Progenitor cell of endocrine pancreas (in vitro differentiated cells): ENCODE data around the gene M6PR. TPM values are rescaled to one million over a fixed set of nuclear protein-coding genes. Genes with fewer than 3 reads are reported as not detected.

ENCODE experiments used
- DNase-seq: peaks from one replicate; pipeline ENCODE4 v3.0.0; 2021; ENCODE audit warnings: low spot score; ENCODE audit not compliant: unreplicated experiment
- H3K27ac Mint-ChIP-seq: 2 replicates; pipeline ENCODE4 v1.8.0; 2021; ENCODE audit warnings: mild to moderate bottlenecking, moderate library complexity, mixed read lengths
- H3K27me3 Mint-ChIP-seq: 2 replicates; pipeline ENCODE4 v1.8.0; 2021; ENCODE audit warnings: mixed read lengths
- H3K36me3 Mint-ChIP-seq: 2 replicates; pipeline ENCODE4 v1.8.0; 2022; ENCODE audit warnings: mixed read lengths; ENCODE audit not compliant: insufficient read depth
- H3K4me1 Mint-ChIP-seq: 2 replicates; pipeline ENCODE4 v1.8.0; 2021; ENCODE audit warnings: low read depth, mixed read lengths
- H3K4me3 Mint-ChIP-seq: 2 replicates; pipeline ENCODE4 v1.8.0; 2021; ENCODE audit warnings: low read depth, mild to moderate bottlenecking, moderate library complexity, mixed read lengths
- H3K9me3 Mint-ChIP-seq: 2 replicates; pipeline ENCODE4 v1.8.0; 2021; ENCODE audit warnings: low read depth, mixed read lengths
- long read RNA-seq: library from polyadenylated mRNA; unstranded; transcript quantifications from one replicate; pipeline ENCODE4 v2.0.0, GENCODE V29; 2020
- total RNA-seq: library from RNA; stranded (reverse); gene quantifications from 2 replicates; pipeline ENCODE4 v1.2.1, GENCODE V29; 2021
- TF ChIP-seq, protein P1 (sequence below): fragments of 200-600 bp; sonication (generic); IDR thresholded peaks from one replicate; pipeline ENCODE4 v1.5.0; 2021; ENCODE audit warnings: antibody characterized with exemption, mild to moderate bottlenecking; ENCODE audit not compliant: unreplicated experiment

M6PR gene
- 189 and 200 TPM in 2 replicates for total RNA-seq
- long read RNA-seq, transcript M6PR-201 (7 exons, 2,756 nt): major isoform, 1,060 of 1,248 reads
- long read RNA-seq, partial matches to known transcripts: 57 of 1,248 reads
- long read RNA-seq, other reads (novel, unspliced or antisense): 130 of 1,248 reads

DNA sequence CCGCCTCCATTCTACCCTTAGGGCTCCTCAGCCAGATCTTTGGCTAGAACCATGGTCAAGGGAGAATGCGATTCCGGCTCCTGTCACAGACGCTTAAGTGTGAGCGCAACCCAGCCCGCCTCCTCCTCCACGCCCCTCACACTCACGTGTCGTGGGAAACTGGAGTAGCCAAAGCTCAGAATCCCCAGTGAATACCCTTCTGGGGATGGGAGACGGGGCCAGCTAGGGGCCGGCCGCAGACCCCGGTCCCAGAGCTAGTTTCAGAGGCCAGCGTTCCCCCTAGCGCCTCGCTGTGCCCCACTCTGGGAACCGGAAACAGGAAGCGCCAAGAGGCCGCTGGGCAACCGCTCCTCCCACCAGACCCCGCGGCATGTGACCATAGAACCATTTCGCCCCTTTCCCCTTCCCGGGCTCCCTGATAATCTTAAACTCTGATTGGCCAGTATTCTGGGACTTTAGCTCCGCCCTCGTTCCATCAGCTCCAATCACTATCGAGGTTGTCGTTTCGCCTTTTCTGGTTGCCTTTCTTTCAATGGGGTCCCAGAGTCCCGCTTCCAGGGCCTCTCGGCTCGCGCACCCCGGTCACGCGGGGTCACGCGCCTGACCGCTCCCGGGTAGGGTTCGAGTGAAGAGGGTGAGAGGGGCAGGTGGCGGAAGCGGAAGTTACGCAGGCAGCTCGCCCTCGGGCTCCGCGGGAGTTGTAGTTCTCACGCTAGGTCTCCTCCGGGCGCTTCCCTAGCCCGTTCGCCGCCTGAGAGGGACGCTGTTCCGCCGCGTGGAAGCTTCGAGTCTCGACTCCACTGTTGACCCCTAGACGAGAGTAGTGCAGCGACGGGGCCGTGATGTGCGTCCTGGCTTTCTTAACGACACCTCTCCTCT, at the start of gene M6PR:
Gene M6PR, minus strand, starts transcription at position 304 of the 879 bp plus-strand sequence. CDS start 3,241 bp downstream, outside the sequence.
- peak within 1 kb of the TSS; percentile 98 for H3K27ac Mint-ChIP-seq
- TF ChIP-seq, protein P1, sequence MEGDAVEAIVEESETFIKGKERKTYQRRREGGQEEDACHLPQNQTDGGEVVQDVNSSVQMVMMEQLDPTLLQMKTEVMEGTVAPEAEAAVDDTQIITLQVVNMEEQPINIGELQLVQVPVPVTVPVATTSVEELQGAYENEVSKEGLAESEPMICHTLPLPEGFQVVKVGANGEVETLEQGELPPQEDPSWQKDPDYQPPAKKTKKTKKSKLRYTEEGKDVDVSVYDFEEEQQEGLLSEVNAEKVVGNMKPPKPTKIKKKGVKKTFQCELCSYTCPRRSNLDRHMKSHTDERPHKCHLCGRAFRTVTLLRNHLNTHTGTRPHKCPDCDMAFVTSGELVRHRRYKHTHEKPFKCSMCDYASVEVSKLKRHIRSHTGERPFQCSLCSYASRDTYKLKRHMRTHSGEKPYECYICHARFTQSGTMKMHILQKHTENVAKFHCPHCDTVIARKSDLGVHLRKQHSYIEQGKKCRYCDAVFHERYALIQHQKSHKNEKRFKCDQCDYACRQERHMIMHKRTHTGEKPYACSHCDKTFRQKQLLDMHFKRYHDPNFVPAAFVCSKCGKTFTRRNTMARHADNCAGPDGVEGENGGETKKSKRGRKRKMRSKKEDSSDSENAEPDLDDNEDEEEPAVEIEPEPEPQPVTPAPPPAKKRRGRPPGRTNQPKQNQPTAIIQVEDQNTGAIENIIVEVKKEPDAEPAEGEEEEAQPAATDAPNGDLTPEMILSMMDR: peak; percentile 67
- no peaks in the 10 kb centered on the region for H3K27me3 Mint-ChIP-seq
- peaks cover 19% of the 10 kb centered on the region for H3K4me1 Mint-ChIP-seq
- peak within 1 kb of the TSS; percentile 91 for H3K4me3 Mint-ChIP-seq
- peak; percentile 92 for DNase-seq
- H3K9me3 Mint-ChIP-seq: peaks cover 12% of the 10 kb centered on the region
- peaks cover 20% of the 10 kb centered on the region for H3K36me3 Mint-ChIP-seq

DNA sequence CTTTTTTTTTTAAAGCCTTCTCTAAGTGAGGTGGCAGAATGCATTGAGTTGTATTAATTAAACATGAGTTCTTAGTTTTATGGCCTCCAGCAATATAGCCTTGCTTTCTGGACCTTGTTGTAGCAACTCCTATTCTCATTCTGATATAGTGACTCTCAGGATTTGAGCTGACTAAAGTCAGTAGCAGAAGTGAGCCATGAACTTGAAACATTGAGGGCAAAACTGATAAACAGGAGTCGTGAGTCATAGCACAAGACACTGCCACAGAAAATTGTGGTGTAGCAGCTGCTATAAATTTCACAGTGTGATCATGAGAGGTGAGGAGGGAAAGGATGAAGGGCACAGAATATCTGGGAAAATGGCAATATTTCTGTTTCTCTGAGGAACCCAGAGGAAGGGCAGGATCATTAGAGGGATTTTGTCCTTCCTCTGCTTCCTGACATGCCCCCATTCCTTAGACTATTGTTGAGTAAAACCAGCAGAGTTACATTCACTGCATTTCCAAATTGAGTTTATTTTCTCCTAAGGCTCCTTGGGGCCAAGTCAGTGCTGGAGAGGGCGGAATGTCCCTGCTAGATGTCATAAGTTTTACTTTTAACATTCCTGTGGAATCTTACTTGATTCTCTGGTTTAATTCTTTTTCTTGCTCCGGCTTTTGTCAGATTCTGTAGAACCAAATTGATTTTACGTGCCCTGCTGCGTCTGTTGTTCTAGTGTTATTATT, 47.4 kb upstream of the M6PR start:
- Mint-ChIP-seq H3K36me3 (no peaks in the 10 kb centered on the region), H3K27me3 (no peaks in the 10 kb centered on the region), H3K27ac (no peak overlapping the region), H3K4me3 (no peak overlapping the region), H3K4me1 (no peaks in the 10 kb centered on the region), H3K9me3 (no peaks in the 10 kb centered on the region)
- no peak for DNase-seq
- TF ChIP-seq, protein P1: no peak

DNA sequence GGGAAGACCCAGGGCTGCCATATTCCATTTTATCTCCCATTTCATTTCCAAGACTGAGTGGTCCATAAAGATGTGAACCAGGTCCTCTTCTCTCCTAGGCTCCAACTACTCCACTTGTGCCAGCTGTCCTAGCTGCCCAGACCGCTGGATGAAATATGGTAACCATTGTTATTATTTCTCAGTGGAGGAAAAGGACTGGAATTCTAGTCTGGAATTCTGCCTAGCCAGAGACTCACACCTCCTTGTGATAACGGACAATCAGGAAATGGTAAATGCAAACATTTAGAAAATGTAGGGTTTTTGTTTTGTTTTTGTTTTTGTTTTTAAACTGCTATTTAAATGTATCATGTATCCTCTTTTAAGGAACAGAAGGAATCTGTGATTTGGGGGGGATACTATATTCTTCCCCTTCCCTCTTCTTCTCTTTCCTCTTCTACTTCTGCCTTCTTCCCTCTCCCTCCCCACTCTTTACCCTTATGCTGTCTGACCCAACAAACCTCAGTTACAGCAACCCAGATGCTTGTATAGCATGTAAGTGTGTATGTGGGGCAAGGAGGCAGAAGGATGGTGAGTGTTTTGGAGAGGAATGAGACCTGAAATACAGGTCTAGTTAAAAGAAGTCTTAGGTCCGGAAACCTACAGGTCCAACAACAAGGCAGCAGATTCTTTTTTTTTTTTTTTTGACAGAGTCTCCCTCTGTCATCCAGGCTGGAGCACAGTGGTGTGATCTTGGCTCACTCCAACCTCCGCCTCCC, 45.8 kb upstream of the M6PR start:
- no peaks in the 10 kb centered on the region for H3K36me3 Mint-ChIP-seq
- TF ChIP-seq, protein P1: no peak
- no peaks in the 10 kb centered on the region for H3K4me1 Mint-ChIP-seq
- H3K4me3 Mint-ChIP-seq: no peak overlapping the region
- H3K27me3 Mint-ChIP-seq: no peaks in the 10 kb centered on the region
- no peaks in the 10 kb centered on the region for H3K9me3 Mint-ChIP-seq
- no peak for DNase-seq
- no peak overlapping the region for H3K27ac Mint-ChIP-seq

DNA sequence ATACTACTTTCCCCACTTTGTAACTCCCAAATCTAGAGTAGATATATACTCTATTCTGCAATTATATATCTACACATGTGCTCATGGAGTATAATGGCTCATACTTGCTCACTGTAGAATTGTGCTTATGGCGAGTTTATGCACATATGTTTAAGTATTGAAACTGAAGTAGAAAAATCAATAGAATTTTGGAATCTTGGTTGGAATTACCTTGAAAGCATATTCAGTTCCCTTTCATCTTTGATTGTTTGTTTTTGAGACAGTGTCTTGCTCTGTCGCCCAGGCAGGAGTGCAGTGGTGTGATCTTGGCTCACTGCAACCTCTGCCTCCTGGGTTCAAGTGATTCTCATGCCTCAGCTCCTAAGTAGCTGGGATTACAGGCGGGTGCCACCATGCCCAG, 44.4 kb upstream of the M6PR start:
- TF ChIP-seq, protein P1: no peak
- DNase-seq: no peak
- Mint-ChIP-seq H3K4me1 (no peaks in the 10 kb centered on the region), H3K9me3 (no peaks in the 10 kb centered on the region), H3K36me3 (no peaks in the 10 kb centered on the region), H3K27me3 (no peaks in the 10 kb centered on the region), H3K27ac (no peak overlapping the region), H3K4me3 (no peak overlapping the region)
